Osteocyte (in vitro differentiated cells): ENCODE measurements around the gene GAL3ST2. TPM values are rescaled to one million over a fixed set of nuclear protein-coding genes. Genes with fewer than 3 reads are reported as not detected.

Experiments
- DNase-seq: peaks from one replicate; pipeline ENCODE4 v3.0.0; 2021; ENCODE audit warnings: mixed read lengths; ENCODE audit not compliant: unreplicated experiment; ENCODE audit errors: extremely low spot score
- H3K27ac Mint-ChIP-seq: one replicate; pipeline ENCODE4 v1.8.0; 2021; ENCODE audit warnings: mild to moderate bottlenecking, mixed read lengths; ENCODE audit not compliant: unreplicated experiment
- H3K27me3 Mint-ChIP-seq: one replicate; pipeline ENCODE4 v1.8.0; 2021; ENCODE audit warnings: mixed read lengths; ENCODE audit not compliant: unreplicated experiment
- H3K36me3 Mint-ChIP-seq: one replicate; pipeline ENCODE4 v1.8.0; 2021; ENCODE audit warnings: mixed read lengths; ENCODE audit not compliant: unreplicated experiment
- H3K4me1 Mint-ChIP-seq: one replicate; pipeline ENCODE4 v1.8.0; 2021; ENCODE audit warnings: mixed read lengths; ENCODE audit not compliant: unreplicated experiment
- H3K4me3 Mint-ChIP-seq: one replicate; pipeline ENCODE4 v1.8.0; 2021; ENCODE audit warnings: mild to moderate bottlenecking, moderate library complexity, mixed read lengths; ENCODE audit not compliant: unreplicated experiment
- H3K9me3 Mint-ChIP-seq: one replicate; pipeline ENCODE4 v1.8.0; 2021; ENCODE audit warnings: mixed read lengths; ENCODE audit not compliant: unreplicated experiment
- CTCF ChIP-seq: fragments of 200-600 bp; sonication (generic); IDR thresholded peaks from 2 replicates; pipeline ENCODE4 v1.5.0; 2021; ENCODE audit warnings: antibody characterized with exemption, mild to moderate bottlenecking, moderate library complexity
- total RNA-seq: library from RNA; stranded (reverse); gene quantifications from 2 replicates; pipeline ENCODE4 v1.2.1, GENCODE V29; 2021

The GAL3ST2 gene
- total RNA-seq, 1 donor from 2014 or later: 0.48 TPM

GRCh38 chr2:241771286-241772062 lies 5.1 kb upstream of the GAL3ST2 start:
- Mint-ChIP-seq H3K27me3 (no peaks in the 10 kb centered on the region), H3K4me1 (peaks cover 7% of the 10 kb centered on the region), H3K27ac (no peak overlapping the region), H3K9me3 (no peaks in the 10 kb centered on the region), H3K36me3 (no peaks in the 10 kb centered on the region), H3K4me3 (no peak overlapping the region)
- peak; percentile 80 for DNase-seq
- no peak for TF ChIP-seq CTCF

- H3K9me3 Mint-ChIP-seq: no peaks in the 10 kb centered on the region
- H3K4me3 Mint-ChIP-seq: no peak overlapping the region
Observed at GRCh38 chr2:241772063-241772499, 4.5 kb upstream of the GAL3ST2 start.

GRCh38 chr2:241773511-241774418 lies 2.9 kb upstream of the GAL3ST2 start:
- Mint-ChIP-seq H3K9me3 (no peaks in the 10 kb centered on the region), H3K4me3 (no peak overlapping the region), H3K36me3 (no peaks in the 10 kb centered on the region), H3K4me1 (peaks cover 7% of the 10 kb centered on the region), H3K27ac (no peak overlapping the region), H3K27me3 (no peaks in the 10 kb centered on the region)
- peak; percentile 84 for DNase-seq
- TF ChIP-seq CTCF: no peak

More at GRCh38 chr2:241772063-241772499, 4.5 kb upstream of the GAL3ST2 start:
- Mint-ChIP-seq H3K36me3 (no peaks in the 10 kb centered on the region), H3K27me3 (no peaks in the 10 kb centered on the region), H3K4me1 (peaks cover 7% of the 10 kb centered on the region), H3K27ac (no peak overlapping the region)
- no peak for DNase-seq
- TF ChIP-seq CTCF: no peak

GRCh38 chr2:241774419-241775222 lies 2.0 kb upstream of the GAL3ST2 start:
- peak; percentile 84 for DNase-seq
- Mint-ChIP-seq H3K27ac (no peak overlapping the region), H3K27me3 (no peaks in the 10 kb centered on the region), H3K4me3 (no peak overlapping the region), H3K36me3 (no peaks in the 10 kb centered on the region), H3K4me1 (peaks cover 7% of the 10 kb centered on the region), H3K9me3 (no peaks in the 10 kb centered on the region)
- TF ChIP-seq CTCF: no peak
